RWPE1 (cell line): Measurements from ENCODE around the gene SHC3.

Experiments
- CTCF ChIA-PET: fragments of 350-600 bp; sonication (Branson Sonifier 250); formaldehyde crosslinking; extraction: SDS; loops from one replicate; lab custom pipeline; 2021; lab: Yijun Ruan, JAX
- POLR2A ChIA-PET: fragments of 400-600 bp; formaldehyde crosslinking; extraction: SDS; loops from one replicate; lab custom pipeline; 2020; ENCODE audit warnings: antibody characterized with exemption; ENCODE audit not compliant: low non-redundant PET; lab: Yijun Ruan, JAX
- DNase-seq: peaks from one replicate; pipeline ENCODE4 v3.0.0; 2012; ENCODE audit warnings: low spot score
- H3K27ac ChIP-seq: fragments of 450-650 bp; 2 replicates; pipeline ENCODE4 v1.5.1; 2017
- TF ChIP-seq, protein P1 (sequence below): fragments of 450-650 bp; conservative IDR thresholded peaks from 2 replicates; pipeline ENCODE4 v1.5.1; 2017; ENCODE audit warnings: low read depth, mild to moderate bottlenecking

The SHC3 gene

DNA sequence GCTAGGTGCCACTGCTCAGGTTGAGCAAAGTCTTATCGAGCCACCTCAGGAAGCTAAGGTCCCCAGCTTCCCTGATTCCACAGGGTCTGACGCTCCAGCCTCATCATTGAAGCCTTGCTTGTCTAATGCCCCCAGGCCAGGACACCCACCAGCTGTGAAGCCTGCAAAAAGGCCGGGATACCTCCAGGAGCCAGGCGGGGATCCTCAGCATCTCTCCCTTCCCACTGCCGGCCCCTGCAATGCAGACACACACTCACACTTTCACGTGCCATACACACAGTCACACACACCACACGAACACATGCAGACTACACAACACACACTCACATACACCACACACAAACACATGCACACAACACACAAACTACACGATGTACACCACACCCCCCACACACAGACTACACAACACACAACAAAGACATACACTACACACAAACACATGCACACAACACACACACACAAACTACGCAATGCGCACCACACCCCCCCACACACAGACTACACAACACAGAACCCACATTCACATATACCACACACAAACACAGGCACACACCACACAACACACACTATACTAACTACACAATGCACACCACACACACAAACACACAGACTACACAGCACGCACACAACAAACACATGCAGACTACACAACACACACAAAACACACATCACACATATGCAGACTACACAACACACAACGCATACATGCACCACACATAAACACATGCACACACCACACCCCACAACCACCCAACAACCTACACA, 205.2 kb downstream of the SHC3 start:
- ChIA-PET POLR2A (no interaction called here), CTCF (no interaction called here)
- no peak for DNase-seq
- TF ChIP-seq, protein P1, sequence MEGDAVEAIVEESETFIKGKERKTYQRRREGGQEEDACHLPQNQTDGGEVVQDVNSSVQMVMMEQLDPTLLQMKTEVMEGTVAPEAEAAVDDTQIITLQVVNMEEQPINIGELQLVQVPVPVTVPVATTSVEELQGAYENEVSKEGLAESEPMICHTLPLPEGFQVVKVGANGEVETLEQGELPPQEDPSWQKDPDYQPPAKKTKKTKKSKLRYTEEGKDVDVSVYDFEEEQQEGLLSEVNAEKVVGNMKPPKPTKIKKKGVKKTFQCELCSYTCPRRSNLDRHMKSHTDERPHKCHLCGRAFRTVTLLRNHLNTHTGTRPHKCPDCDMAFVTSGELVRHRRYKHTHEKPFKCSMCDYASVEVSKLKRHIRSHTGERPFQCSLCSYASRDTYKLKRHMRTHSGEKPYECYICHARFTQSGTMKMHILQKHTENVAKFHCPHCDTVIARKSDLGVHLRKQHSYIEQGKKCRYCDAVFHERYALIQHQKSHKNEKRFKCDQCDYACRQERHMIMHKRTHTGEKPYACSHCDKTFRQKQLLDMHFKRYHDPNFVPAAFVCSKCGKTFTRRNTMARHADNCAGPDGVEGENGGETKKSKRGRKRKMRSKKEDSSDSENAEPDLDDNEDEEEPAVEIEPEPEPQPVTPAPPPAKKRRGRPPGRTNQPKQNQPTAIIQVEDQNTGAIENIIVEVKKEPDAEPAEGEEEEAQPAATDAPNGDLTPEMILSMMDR: no peak
- no peak overlapping the region for H3K27ac ChIP-seq

DNA sequence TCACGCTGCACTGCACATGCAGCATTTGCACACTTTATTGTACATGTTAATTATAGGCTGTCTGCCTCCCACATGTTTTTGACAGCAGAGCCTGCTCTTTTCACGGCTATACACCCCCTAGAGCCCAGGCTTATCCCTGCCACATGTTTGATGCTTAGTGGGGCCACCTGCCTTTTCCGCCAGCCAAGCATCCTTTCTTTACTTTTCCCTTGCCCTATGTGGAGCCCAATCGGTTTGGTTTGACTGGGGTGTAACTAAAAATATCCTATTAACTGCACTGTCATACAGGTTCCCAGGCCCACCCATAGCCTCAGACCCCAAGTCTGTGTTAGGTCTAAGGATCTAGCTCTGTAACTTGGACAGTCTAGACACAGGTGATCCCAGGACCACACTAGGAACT, 206.2 kb downstream of the SHC3 start:
- no peak for DNase-seq
- no peak overlapping the region for H3K27ac ChIP-seq
- POLR2A ChIA-PET: no interaction called here
- TF ChIP-seq, protein P1: no peak
- CTCF ChIA-PET: no interaction called here

DNA sequence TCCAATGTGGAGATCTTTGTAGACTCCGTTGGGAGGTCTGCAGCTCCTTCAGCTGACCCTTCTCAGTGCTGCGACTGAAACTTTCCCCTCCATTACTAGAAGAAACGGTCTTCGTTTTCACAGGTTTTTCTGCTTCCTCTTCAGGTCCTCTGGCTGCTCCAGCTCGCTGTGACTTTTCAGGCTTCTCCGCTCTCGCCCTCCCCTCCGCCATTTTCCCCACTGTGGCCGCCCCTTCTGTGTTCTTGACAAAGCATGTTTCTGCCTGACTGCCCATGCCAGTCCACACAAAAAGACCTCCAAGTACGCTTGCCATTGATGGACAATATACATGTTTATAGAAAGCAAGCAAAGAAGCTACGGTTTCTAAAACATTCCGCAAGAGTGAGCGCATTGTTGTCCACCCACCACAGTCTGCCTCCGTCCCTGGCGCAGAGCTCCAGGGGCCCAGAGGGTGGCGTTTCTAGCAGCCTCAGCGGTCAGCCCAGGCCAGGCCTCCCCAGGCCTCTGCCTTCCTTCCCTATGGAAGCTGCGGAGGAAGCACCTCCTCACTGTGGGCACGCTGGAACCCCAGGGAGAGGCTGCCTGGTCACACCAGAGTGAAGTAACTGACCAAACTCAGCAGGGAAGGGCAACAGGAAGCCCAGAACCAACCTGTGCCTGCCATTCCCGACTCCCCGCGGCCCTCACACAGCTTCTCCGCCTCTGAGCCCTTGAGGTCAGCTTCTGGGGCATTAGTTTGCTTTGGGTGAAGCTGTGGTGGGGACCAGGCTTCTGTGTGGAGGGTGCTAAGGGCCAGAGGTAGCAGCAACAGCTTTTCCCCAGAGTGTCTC, 207.3 kb downstream of the SHC3 start:
- ChIA-PET CTCF (no interaction called here), POLR2A (no interaction called here)
- TF ChIP-seq, protein P1: no peak
- H3K27ac ChIP-seq: no peak overlapping the region
- no peak for DNase-seq

DNA sequence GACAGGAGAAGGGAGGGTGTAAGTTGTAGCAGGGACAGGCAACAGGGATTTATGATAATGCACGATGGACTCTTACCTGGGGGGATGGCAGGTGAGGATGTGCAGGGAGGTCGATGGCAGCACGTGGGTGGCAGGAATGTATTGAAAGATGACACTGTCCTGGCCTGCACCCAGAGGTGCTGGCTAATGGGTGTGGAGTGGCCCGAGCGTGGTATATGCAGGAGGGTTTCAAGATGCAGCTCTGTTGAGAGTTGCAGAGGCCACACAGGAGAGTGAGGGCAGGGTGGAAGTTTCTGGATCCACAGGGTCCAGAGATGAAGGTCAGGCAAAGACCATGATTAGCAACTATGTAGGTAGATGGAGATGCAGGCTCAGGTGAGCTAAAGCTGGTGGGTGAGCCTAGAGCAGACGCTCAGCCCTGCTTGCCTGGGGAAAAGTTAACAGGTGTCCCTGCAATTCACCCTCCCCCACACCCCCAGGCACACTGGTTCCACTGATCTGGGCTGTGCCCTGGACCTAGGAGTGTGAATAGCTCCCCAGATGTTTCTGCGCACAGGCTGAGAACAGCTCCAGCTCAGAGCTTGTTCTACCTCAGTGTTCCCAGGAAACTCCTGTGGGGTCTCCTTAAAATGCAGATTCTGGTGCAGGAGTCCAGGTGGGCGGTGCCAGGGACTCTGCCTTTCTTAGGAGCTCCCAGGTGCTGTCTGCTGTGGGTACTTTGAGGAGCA, 208.8 kb downstream of the SHC3 start:
- ChIA-PET CTCF (no interaction called here), POLR2A (no interaction called here)
- no peak for DNase-seq
- H3K27ac ChIP-seq: no peak overlapping the region
- TF ChIP-seq, protein P1: no peak

DNA sequence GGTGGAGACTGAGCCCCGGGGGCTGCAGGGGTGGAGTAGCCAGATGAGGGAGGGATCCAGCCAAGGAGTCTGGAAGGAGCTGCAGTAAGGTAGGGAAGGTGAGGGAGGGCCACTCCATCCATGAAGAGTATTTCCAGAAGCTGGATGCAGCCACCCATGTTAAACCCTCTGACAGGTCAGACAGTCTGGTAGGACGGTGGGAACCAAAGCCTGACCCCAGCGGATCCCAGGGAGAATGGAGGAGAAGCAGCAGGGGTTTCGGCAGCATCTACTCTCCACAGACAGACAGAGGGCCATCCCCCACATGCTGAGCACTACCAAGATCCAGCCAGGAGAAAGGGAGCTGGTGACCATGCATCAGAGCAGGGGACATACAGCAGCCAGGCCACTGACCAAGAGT, 209.8 kb downstream of the SHC3 start:
- no peak for DNase-seq
- no peak overlapping the region for H3K27ac ChIP-seq
- TF ChIP-seq, protein P1: no peak
- ChIA-PET CTCF (interaction anchor here (0.6 kb wide), 1 partner anchor 269 kb away, joined by 3 read pairs; no protein-coding TSS in a partner anchor), POLR2A (no interaction called here)
